ENCODE results near the gene SACS. TPM values are rescaled to one million over a fixed set of nuclear protein-coding genes. Genes with fewer than 3 reads are reported as not detected.
A peak's percentile ranks its signal among the peaks of the same experiment; 100 is the strongest.

SACS gene
- total RNA-seq, result 29.4 TPM
- long read RNA-seq, partial matches to known transcripts, result 4 of 12 reads
- long read RNA-seq, other reads (novel, unspliced or antisense), result 7 of 12 reads

- intact Hi-C loops (cut with DNase I), result loop anchor here (5.0 kb wide), 1 partner anchor 34 kb away; no protein-coding TSS in a partner anchor
- DNase-seq (ENCODE audit: low spot score), result no peak
Observed at GRCh38 chr13:23433171-23434153, at the start of gene SACS. SACS (minus strand) TSS chr13:23433702; CDS start chr13:23411239, 22,463 bp downstream.

- intact Hi-C loops (cut with DNase I), result no loop called here
- DNase-seq (ENCODE audit: low spot score), result no peak
Observed at GRCh38 chr13:23480324-23480723, 46.8 kb upstream of the SACS start.

- no peak for DNase-seq (ENCODE audit: low spot score)
- intact Hi-C loops (cut with DNase I), result no loop called here
Observed at GRCh38 chr13:23477101-23477500, 43.6 kb upstream of the SACS start.

- no peak for DNase-seq (ENCODE audit: low spot score)
- intact Hi-C loops (cut with DNase I), result no loop called here
Observed at GRCh38 chr13:23473221-23473620, 39.7 kb upstream of the SACS start.

GRCh38 chr13:23472189-23472588 lies 38.7 kb upstream of the SACS start:
- DNase-seq (ENCODE audit: low spot score), result no peak
- intact Hi-C loops (cut with DNase I), result no loop called here

- intact Hi-C loops (cut with DNase I), result no loop called here
- no peak for DNase-seq (ENCODE audit: low spot score)
Observed at GRCh38 chr13:23470790-23471614, 37.5 kb upstream of the SACS start.

GRCh38 chr13:23469951-23470421 lies 36.5 kb upstream of the SACS start:
- intact Hi-C loops (cut with DNase I), result loop anchor here (5.0 to 10.0 kb wide), 5 partner anchors 32 to 417 kb away; partner anchors contain the start of genes MIPEP and SACS

GRCh38 chr13:23468811-23469210 lies 35.3 kb upstream of the SACS start:
- intact Hi-C loops (cut with DNase I), result loop anchor here (5.0 to 10.0 kb wide), 5 partner anchors 33 to 418 kb away; partner anchors contain the start of genes MIPEP and SACS
- DNase-seq (ENCODE audit: low spot score), result no peak

More at GRCh38 chr13:23469951-23470421, 36.5 kb upstream of the SACS start:
- no peak for DNase-seq (ENCODE audit: low spot score)

GRCh38 chr13:23467932-23468278 lies 34.4 kb upstream of the SACS start:
- intact Hi-C loops (cut with DNase I), result loop anchor here (2.0 to 10.0 kb wide), 7 partner anchors 34 to 419 kb away; partner anchors contain the start of genes MIPEP and SACS
- no peak for DNase-seq (ENCODE audit: low spot score)

- intact Hi-C loops (cut with DNase I), result loop anchor here (2.0 to 10.0 kb wide), 7 partner anchors 35 to 420 kb away; partner anchors contain the start of genes MIPEP and SACS
- no peak for DNase-seq (ENCODE audit: low spot score)
Observed at GRCh38 chr13:23467048-23467931, 33.8 kb upstream of the SACS start.

GRCh38 chr13:23466144-23467002 lies 32.9 kb upstream of the SACS start:
- DNase-seq (ENCODE audit: low spot score), result peak; percentile 86
- intact Hi-C loops (cut with DNase I), result loop anchor here (2.0 to 10.0 kb wide), 7 partner anchors 34 to 421 kb away; partner anchors contain the start of genes MIPEP and SACS

- DNase-seq (ENCODE audit: low spot score), result no peak
- intact Hi-C loops (cut with DNase I), result loop anchor here (10.0 kb wide), 1 partner anchor 241 kb away; no protein-coding TSS in a partner anchor
Observed at GRCh38 chr13:23463661-23464060, 30.2 kb upstream of the SACS start.

- DNase-seq (ENCODE audit: low spot score), result no peak
- intact Hi-C loops (cut with DNase I), result loop anchor here (10.0 kb wide), 1 partner anchor 242 kb away; no protein-coding TSS in a partner anchor
Observed at GRCh38 chr13:23462815-23463559, 29.5 kb upstream of the SACS start.

- no peak for DNase-seq (ENCODE audit: low spot score)
- intact Hi-C loops (cut with DNase I), result loop anchor here (10.0 kb wide), 1 partner anchor 243 kb away; no protein-coding TSS in a partner anchor
Observed at GRCh38 chr13:23461544-23461943, 28.0 kb upstream of the SACS start.

GRCh38 chr13:23460921-23461320 lies 27.4 kb upstream of the SACS start:
- DNase-seq (ENCODE audit: low spot score), result no peak
- intact Hi-C loops (cut with DNase I), result loop anchor here (10.0 kb wide), 1 partner anchor 244 kb away; no protein-coding TSS in a partner anchor

GRCh38 chr13:23460309-23460708 lies 26.8 kb upstream of the SACS start:
- intact Hi-C loops (cut with DNase I), result loop anchor here (10.0 kb wide), 1 partner anchor 244 kb away; no protein-coding TSS in a partner anchor
- no peak for DNase-seq (ENCODE audit: low spot score)

GRCh38 chr13:23458989-23459388 lies 25.5 kb upstream of the SACS start:
- intact Hi-C loops (cut with DNase I), result no loop called here
- DNase-seq (ENCODE audit: low spot score), result no peak

Measured in cardiac septum (tissue), 1 donor.